WI38 (cell line): Measurements from ENCODE around the gene C2orf42.
"Not testable (repeated sequence)": the region's sequence is repeated elsewhere in the genome, so short reads cannot be mapped to it uniquely, and the experiment has no call there.

Source experiments
- H3K4me3 ChIP-seq: 2 replicates; pipeline ENCODE4 v1.5.1; 2011; ENCODE audit warnings: low read depth, mild to moderate bottlenecking, control low read depth, low read length
- TF ChIP-seq, protein P1 (sequence below): IDR thresholded peaks from 2 replicates; pipeline ENCODE4 v1.5.1; 2012; ENCODE audit warnings: low read depth, mild to moderate bottlenecking, control low read depth, low read length

C2orf42 gene

DNA sequence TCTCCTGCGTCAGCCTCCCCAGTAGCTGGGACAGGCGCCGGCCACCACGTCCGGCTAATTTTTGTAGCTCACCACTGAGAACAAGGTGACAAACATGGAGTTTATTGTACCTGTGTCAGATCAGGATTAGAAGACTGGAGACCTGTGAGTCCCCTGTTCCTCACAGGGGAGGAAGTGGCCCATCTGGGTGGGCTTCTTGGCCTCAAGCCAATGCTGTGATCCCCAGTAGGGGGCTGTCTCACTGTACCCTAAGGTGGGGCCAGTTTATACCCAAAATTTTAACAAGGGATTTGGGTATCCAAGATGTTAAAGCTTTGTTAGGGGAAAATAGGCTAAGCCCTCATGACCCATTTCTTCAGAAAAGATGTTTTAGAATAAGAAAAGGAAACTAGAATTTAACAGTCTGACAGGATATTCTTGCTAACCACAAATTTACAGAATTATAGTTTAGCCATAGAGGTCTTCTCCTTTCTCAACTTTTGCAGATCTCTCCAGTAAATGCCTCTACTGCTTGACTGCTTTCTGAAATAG, 87.2 kb downstream of the C2orf42 start:
- TF ChIP-seq, protein P1, sequence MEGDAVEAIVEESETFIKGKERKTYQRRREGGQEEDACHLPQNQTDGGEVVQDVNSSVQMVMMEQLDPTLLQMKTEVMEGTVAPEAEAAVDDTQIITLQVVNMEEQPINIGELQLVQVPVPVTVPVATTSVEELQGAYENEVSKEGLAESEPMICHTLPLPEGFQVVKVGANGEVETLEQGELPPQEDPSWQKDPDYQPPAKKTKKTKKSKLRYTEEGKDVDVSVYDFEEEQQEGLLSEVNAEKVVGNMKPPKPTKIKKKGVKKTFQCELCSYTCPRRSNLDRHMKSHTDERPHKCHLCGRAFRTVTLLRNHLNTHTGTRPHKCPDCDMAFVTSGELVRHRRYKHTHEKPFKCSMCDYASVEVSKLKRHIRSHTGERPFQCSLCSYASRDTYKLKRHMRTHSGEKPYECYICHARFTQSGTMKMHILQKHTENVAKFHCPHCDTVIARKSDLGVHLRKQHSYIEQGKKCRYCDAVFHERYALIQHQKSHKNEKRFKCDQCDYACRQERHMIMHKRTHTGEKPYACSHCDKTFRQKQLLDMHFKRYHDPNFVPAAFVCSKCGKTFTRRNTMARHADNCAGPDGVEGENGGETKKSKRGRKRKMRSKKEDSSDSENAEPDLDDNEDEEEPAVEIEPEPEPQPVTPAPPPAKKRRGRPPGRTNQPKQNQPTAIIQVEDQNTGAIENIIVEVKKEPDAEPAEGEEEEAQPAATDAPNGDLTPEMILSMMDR, result no peak
- H3K4me3 ChIP-seq, result no peak overlapping the region

DNA sequence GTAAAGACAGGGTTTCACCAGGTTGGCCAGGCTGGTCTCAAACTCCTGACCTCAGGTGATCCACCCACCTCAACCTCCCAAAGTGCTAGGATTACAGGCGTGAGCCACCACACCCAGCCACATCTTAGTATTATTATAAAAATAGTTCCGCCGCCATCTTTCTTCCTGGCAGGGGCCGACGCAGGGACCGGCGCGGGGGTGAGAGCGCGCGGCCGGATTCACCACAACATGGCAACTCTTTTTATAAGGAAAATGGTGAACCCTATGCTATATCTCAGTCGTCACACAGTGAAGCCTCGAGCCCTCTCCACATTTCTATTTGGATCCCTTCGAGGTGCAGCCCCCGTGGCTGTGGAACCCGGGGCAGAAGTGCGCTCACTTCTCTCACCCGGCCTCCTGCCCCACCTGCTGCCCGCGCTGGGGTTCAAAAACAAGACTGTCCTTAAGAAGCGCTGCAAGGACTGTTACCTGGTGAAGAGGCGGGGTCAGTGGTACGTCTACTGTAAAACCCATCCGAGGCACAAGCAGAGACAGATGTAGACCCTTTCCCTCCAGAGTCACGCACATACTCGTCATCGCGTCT, 88.4 kb downstream of the C2orf42 start:
- not testable (repeated sequence) for H3K4me3 ChIP-seq

DNA sequence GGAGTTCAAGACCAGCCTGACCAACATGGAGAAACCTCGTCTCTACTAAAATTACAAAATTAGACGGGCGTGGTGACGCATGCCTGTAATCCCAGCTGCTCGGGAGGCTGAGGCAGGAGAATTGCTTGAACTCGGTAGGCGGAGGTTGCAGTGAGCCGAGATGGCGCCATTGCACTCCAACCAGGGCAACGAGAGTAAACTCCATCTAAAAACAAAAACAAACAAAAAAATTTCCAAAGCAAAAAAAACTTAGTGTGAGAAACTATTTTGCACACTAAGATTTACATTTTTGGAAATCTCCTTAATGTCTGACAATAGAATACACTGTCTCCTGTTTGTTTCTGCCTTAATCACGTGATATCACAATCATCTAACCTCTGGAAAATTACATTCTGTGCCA, 89.1 kb downstream of the C2orf42 start:
- not testable (repeated sequence) for H3K4me3 ChIP-seq

DNA sequence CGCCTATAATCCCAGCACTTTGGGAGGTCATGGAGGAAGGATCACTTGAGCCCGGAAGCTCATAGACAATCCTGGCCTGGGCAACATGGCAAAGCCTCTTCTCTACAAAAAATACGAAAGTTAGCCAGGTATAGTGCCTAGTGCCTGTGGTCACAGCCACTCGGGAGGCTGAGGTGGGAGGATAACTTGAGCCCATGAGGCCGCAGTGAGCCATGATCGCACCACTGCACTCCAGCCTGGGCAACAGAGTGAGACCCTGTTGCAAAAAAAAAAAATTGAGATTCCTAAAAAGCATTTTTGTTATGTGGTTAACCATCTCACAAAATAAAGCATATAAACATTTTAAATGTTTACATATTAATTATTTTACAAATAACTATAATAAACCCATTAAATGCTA, 89.6 kb downstream of the C2orf42 start:
- H3K4me3 ChIP-seq, result no peak overlapping the region
- TF ChIP-seq, protein P1, result no peak
